HG03103 (cell line): Measurements from ENCODE around the gene PINLYP.

Source experiments
- ATAC-seq: cut with Tn5 transposase; IDR thresholded peaks from one replicate; pipeline ENCODE4 v1.9.1; 2021; ENCODE audit warnings: low read depth; ENCODE audit not compliant: unreplicated experiment

PINLYP gene

DNA sequence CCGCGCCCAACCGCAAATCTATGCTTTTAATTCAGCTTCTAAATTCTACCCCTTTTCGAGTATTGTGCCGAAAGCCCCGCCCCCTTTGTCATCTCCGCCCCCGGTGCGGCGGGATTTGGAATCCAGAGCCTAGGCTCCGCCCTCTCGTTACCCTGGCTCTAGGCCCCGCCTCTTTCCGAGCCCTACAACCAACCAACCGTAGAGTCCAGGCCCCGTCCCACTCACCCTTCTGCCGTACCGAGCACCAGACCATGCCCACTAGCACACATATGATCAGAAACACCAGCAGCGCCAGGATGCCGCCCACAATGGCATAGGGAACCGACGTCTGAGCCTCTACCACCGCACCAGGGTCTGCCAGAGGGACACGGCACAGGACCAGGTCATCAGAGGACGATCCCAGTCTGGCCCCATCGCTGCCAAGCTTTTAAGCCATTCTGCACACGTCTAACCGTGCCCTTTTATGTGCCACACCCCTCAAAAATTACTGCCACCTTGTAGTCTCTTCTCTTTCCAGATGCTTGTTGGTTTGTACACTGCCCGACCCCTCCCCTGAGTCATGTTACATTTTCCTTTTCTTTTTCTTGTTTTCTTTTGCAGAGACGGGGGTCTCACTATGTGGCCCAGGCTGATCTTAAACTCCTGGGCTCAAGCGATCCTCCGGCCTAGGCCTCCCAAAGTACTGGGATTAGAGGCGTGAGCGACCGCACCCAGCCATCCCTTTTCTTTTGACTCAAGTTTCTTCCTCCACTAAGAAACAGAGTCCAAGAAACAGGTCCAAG, 48.5 kb downstream of the PINLYP start:
- ATAC-seq, result no peak

DNA sequence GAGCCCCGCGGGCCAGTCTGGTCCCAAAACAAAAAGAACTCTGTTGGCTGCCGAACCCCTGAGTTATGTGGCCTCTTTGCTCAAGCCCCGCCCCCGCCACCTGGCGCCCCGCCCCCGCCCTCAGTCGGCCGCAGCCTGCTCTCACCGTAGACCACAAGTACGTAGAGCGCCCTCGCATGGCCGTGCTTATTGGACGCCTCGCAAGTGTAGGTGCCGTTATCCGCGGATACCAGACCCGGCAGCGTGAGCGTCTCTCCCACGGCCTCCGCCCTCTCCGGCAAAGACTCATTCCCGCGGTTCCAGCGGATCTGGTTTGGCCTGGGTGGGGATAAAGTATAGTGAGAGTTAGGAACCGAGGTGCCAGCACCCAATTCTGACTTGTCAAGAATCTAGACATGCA, 49.3 kb downstream of the PINLYP start:
- no peak for ATAC-seq

- no peak for ATAC-seq
Measured at GRCh38 chr19:43625918-43626579, 50.4 kb downstream of the PINLYP start.

DNA sequence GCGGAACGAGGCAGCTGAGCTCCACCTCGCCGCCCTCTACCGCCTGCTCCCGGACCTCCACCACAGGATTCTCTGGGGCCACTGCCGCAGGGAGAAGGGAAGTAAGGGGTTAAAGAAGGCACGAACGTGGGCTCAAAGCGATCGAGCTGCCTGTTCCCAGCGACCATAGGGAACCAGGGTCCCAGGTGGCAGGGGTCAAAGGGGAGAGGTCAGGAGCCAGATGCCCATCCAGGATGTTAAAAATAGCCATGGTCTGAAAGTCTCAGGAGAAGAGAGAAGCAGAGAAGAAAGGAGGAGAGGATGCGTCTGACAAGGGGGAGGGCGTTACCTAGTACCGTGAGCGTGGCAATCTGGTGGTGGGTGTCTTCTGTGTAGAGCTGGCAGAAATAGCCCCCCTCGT, 51.2 kb downstream of the PINLYP start:
- ATAC-seq, result no peak

- ATAC-seq, result no peak
Measured at GRCh38 chr19:43628646-43629326, 53.2 kb downstream of the PINLYP start.

- no peak for ATAC-seq
Measured at GRCh38 chr19:43631491-43631890, 55.9 kb downstream of the PINLYP start.
